DND-41 (cell line): ENCODE measurements around the gene ALAS1.

ENCODE experiments used
- ATAC-seq: fragments of 200-7000 bp; cut with Tn5 transposase; 3 replicates; pipeline ENCODE4 v1.9.1; 2021; ENCODE audit warnings: low read depth; ENCODE audit not compliant: insufficient read depth
- DNase-seq: peaks from one replicate; pipeline ENCODE4 v3.0.0-alpha.2; 2020
- H2AFZ ChIP-seq: 2 replicates; pipeline ENCODE4 v1.6.0; 2012; ENCODE audit warnings: low read depth, low read length
- H3K27ac ChIP-seq: 2 replicates; pipeline ENCODE4 v1.5.1; 2012; ENCODE audit warnings: low read length, inconsistent platforms
- H3K27me3 ChIP-seq: fragments of 200-600 bp; sonication (generic); 2 replicates; pipeline ENCODE4 v1.6.0; 2012; ENCODE audit warnings: low read length, mild to moderate bottlenecking, inconsistent platforms; ENCODE audit not compliant: insufficient read depth, poor library complexity
- H3K36me3 ChIP-seq: 2 replicates; pipeline ENCODE4 v1.5.1; 2012; ENCODE audit warnings: low read length, inconsistent platforms; ENCODE audit not compliant: insufficient read depth
- H3K4me1 ChIP-seq: 2 replicates; pipeline ENCODE4 v1.5.1; 2012; ENCODE audit warnings: mild to moderate bottlenecking, low read length; ENCODE audit not compliant: insufficient read depth
- H3K4me2 ChIP-seq: 2 replicates; pipeline ENCODE4 v1.6.0; 2012; ENCODE audit warnings: mild to moderate bottlenecking, moderate library complexity, low read length, inconsistent platforms; ENCODE audit not compliant: insufficient read depth
- H3K4me3 ChIP-seq, 2 experiments: fragments of 200-600 bp in 1 of 2; shearing (Covaris generic) in 1 of 2; 2 replicates each; pipeline ENCODE4 v1.5.1; 2012 to 2016; ENCODE audit warnings: inconsistent platforms in 2 of 2, low read length in 2 of 2, mild to moderate bottlenecking in 2 of 2, low read depth in 1 of 2, moderate library complexity in 1 of 2
- H3K79me2 ChIP-seq: 2 replicates; pipeline ENCODE4 v1.6.0; 2012; ENCODE audit warnings: low read length, inconsistent platforms; ENCODE audit not compliant: insufficient read depth
- H3K9ac ChIP-seq: 2 replicates; pipeline ENCODE4 v1.6.0; 2012; ENCODE audit warnings: low read depth, mild to moderate bottlenecking, inconsistent platforms, low read length, moderate library complexity
- H3K9me3 ChIP-seq: 2 replicates; pipeline ENCODE4 v1.5.1; 2012; ENCODE audit warnings: low read length, moderate library complexity, mild to moderate bottlenecking, inconsistent platforms; ENCODE audit not compliant: insufficient read depth, severe bottlenecking
- H4K20me1 ChIP-seq: 2 replicates; pipeline ENCODE4 v1.6.0; 2012; ENCODE audit warnings: low read length; ENCODE audit not compliant: insufficient read depth
- CTCF ChIP-seq: IDR thresholded peaks from 2 replicates; pipeline ENCODE4 v1.5.1; 2012; ENCODE audit warnings: borderline replicate concordance, low read length, moderate library complexity, mild to moderate bottlenecking; ENCODE audit not compliant: poor library complexity, severe bottlenecking; ENCODE audit errors: extremely low read depth
- EZH2 ChIP-seq: IDR thresholded peaks from 3 replicates; pipeline ENCODE4 v1.6.1; 2012; ENCODE audit warnings: borderline replicate concordance, low read depth, mild to moderate bottlenecking, moderate library complexity, low read length, inconsistent platforms; ENCODE audit not compliant: severe bottlenecking

Gene ALAS1

GRCh38 chr3:52196977-52197376 is 983 bp upstream of the ALAS1 start:
- no peak for TF ChIP-seq EZH2
- TF ChIP-seq CTCF = no peak
- Histone ChIP-seq H3K36me3 (peaks cover 21% of the 10 kb centered on the region), H4K20me1 (0 out of 2 replicates have a peak, but pooled peaks cover 3% of the 10 kb centered on the region), H3K4me2 (peak overlapping the region; percentile 97), H3K9ac (peak overlapping the region; percentile 86), H3K27me3 (no peaks in the 10 kb centered on the region), H3K4me1 (peaks cover 29% of the 10 kb centered on the region), H3K27ac (peak overlapping the region; percentile 83), H3K79me2 (peaks cover 24% of the 10 kb centered on the region), H2AFZ (peak overlapping the region; percentile 90), H3K9me3 (no peaks in the 10 kb centered on the region), H3K4me3 (peak overlapping the region in 1 of 2 experiments; percentile 87; a peak in 1 of 4 replicates)
- ATAC-seq (no peak), DNase-seq (no peak)

- Histone ChIP-seq H3K79me2 (peaks cover 24% of the 10 kb centered on the region), H3K4me1 (peaks cover 29% of the 10 kb centered on the region), H3K4me2 (peak overlapping the region; percentile 97), H3K4me3 (peak overlapping the region in 1 of 2 experiments; percentile 87; a peak in 2 of 4 replicates), H3K9me3 (no peaks in the 10 kb centered on the region), H3K9ac (peak overlapping the region; percentile 86), H4K20me1 (0 out of 2 replicates have a peak, but pooled peaks cover 3% of the 10 kb centered on the region), H3K27ac (peak overlapping the region; percentile 83), H3K36me3 (peaks cover 26% of the 10 kb centered on the region), H2AFZ (peak overlapping the region; percentile 90), H3K27me3 (no peaks in the 10 kb centered on the region)
- no peak for TF ChIP-seq CTCF
- no peak for TF ChIP-seq EZH2
- ATAC-seq = no peak; the same call in 2 of the 3 replicates
- DNase-seq = no peak
These were observed 490 bp upstream of the ALAS1 start for GRCh38 chr3:52197499-52197841.

GRCh38 chr3:52198643-52199608 is 966 bp downstream of the ALAS1 start:
- no peak for DNase-seq
- Histone ChIP-seq H2AFZ (peak overlapping the region; percentile 90), H3K36me3 (peaks cover 41% of the 10 kb centered on the region), H3K4me1 (peaks cover 29% of the 10 kb centered on the region), H3K79me2 (peaks cover 24% of the 10 kb centered on the region), H3K27ac (peak overlapping the region; percentile 83), H3K4me3 (peak overlapping the region; percentile 72 to 87), H4K20me1 (0 out of 2 replicates have a peak, but pooled peaks cover 3% of the 10 kb centered on the region), H3K4me2 (peak overlapping the region; percentile 97), H3K9ac (peak overlapping the region; percentile 86), H3K27me3 (no peaks in the 10 kb centered on the region), H3K9me3 (no peaks in the 10 kb centered on the region)
- no peak for TF ChIP-seq CTCF
- TF ChIP-seq EZH2 = no peak
- ATAC-seq = no peak
